ENCODE measurements around the gene KLHL35.

GRCh38 chr11:75389925-75390324, 43.1 kb downstream of the KLHL35 start:
- no peak for TF ChIP-seq POLR2A (IDR thresholded peaks at IDR 0.05; ENCODE audit: low read length)
- no peak for TF ChIP-seq GATA1 (IDR thresholded peaks at IDR 0.05; ENCODE audit: low read depth, low read length)
